Left renal cortex interstitium (tissue), 4 donors: ENCODE results near the gene DGCR2. TPM values are rescaled to one million over a fixed set of nuclear protein-coding genes. Genes with fewer than 3 reads are reported as not detected.
"Not testable (repeated sequence)": the region's sequence is repeated elsewhere in the genome, so short reads cannot be mapped to it uniquely, and the experiment has no call there.

Experiments used
- DNase-seq, 4 donors: peaks; one replicate each; pipeline ENCODE4 v3.0.0-alpha.2; 2013; ENCODE audit warnings: low read depth in 4 of 4, low spot score in 2 of 4, missing footprints in 1 of 4
- polyA plus RNA-seq, 4 donors: library from polyadenylated mRNA; unstranded; fragments of 120-200 nt; gene quantifications; one replicate each; pipeline ENCODE4 v1.2.1, GENCODE V29; 2013; ENCODE audit not compliant: insufficient read length in 4 of 4

The DGCR2 gene
- polyA plus RNA-seq, 4 donors, result 70.7 to 96.4 (median 79.8) TPM

DNA sequence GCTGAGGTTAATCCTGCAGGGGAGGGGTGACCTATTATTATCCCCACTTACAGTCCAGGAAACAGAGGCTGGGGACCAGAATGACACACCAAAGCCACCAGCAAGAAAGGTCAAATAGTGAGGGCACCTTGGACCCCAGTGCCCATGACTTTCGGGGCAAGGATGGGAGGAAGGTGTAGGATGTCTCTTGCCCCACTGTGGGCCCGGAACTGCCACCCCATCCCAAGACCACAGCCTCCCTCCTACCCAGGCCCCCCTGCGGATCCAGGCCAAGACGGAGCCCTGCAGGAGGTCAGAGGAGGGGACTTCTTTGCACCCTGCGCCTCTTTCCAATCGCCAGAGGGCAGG, 87.1 kb downstream of the DGCR2 start:
- DNase-seq, result not testable (repeated sequence)

DNA sequence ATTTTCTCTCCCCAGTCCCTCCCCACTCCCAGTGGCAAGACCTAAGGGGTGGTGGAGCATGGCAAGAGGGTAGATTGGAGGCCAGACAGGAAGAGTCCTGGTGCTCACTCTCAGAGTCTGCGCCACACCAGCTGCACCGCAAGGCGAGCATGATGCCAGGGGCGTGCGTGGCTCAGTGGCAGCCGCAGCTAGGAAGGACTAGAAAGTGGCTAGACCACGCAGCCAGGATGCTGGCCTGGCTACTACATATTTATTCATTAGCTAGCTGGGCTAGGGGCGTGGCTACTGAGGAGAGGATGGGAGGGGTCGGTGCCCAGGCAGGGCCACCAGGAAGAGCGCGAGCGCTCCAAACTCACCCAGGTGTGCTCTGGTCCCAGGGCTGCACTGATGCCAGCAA, 87.5 kb downstream of the DGCR2 start:
- DNase-seq, result not testable (repeated sequence)

DNA sequence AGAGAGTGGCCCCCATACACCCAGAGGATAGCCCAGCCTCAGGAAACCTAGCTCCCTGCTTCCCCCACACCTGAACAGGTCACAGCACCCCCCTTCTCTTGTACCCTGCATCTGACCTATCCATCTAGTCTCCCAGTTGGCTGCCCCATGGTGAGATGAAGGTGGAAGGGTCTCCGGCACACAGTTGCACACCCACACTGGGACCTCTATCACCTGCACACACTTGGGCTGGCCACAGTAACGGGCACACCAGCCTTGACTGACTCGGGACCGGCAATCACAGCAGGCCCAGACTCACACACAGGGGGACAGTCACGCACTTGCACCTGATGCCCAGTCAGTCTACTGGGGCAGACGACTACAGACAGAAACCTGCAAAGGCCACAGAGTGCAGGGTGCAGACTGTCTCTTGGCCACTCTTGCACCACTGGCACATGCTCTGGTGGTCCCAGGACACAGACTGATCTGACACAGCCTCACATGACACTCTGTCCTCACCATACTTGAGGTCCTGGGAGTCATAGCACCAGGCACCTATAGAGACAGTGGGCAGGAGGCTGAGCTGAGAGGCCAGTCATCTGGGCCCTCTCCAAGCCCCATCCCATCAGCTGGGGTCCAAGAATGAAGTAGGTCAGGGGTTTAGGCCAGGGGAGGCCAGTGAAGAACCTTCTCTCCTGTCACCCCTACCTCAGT, 88.0 kb downstream of the DGCR2 start:
- DNase-seq, result not testable (repeated sequence)

DNA sequence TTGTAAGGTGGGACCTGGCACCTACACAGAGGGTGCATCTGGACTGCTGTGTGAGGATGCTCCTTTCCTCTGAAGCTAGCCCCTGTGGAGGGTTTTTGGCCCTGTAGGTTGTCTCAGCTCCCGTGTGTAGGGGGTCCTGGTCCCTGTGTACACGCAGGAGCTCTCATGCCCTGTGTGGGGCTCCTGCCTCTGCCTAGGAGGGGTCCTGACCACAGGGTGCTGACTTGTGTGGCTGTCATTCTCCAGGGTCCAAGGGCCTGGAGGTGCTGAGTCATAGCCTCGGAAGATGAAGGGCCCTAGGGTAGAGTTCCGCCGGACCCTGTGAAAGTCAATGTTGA, 88.7 kb downstream of the DGCR2 start:
- DNase-seq, result not testable (repeated sequence)

DNA sequence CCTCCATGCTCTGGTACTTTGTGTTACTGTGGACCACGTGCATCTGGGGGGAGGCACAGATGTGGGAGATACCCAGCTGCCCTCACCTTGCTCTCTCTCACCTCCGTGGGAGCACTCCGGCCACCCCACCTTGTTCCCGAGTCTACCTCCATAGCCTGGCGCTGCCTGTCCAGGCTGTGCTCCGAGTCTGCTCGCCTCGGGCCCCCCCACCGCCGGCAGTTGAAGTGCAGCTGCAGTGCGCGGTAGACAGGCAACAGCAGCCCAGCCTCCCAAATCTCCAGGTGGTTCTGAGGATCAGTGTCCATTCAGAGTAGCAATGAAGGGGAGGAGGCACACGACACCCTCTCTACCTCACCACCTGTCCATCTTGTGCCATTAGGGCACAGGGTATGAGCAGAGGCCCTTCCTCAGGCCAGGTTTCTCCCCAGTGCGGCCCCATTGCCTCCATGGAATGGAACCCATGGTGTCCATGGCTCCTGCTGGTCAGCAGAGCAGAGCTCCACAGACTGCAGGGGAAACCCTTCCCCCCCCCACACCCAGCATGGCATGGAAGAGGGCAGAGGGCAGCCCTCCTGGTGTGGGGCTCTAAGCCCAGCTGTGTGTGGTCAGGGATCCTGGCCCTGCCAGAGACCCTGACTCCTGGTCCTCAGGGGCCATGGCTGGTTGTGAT, 89.2 kb downstream of the DGCR2 start:
- DNase-seq, result not testable (repeated sequence)

DNA sequence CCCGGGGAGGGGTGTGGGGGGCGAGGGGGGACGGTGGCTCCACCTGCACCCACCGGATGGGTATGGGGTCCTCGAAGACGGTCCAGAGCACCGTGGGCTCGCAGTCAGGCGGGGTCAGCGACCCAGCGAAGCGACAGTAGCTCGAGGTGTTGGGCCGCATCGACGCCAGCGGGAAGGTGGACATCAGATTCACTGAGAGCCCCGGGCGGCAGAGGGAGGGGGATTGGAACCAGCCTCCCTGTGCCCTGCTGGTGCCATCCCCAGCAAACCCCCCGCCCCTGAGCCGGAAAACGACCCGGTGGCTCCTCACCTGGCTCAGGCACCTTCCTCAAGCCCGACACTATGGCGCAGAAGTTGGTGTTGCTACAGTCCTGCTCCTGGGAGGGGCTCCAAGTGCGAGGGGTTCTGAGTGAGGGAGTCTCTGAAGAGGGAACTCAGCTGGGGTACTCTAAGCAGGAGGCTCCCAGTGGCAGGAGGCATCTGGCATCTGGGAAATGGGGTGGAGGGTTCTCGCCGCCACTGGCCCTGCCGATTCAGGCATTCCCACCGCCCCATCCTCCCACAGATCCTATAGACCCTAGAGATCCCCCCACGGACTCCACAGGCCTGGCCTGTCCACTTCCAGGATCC, 89.9 kb downstream of the DGCR2 start:
- DNase-seq, result not testable (repeated sequence)

DNA sequence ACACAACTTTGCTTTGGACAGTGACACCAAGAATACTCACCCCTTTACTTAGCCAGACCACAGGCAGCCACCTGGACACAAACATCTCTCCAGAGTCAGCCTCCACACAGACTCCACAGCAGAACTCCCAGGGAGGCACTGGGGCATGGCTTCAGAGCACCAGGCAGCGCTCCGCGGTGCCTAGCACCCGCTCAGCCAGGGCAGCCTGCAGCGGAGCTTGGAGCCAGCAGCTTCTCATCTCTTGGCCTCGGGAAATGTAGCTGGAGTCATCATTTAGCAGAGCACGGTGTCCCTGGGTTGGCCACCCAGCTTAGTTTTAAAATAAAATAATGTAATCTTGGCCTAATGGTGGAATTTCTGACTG, 91.3 kb downstream of the DGCR2 start:
- DNase-seq, result not testable (repeated sequence)

DNA sequence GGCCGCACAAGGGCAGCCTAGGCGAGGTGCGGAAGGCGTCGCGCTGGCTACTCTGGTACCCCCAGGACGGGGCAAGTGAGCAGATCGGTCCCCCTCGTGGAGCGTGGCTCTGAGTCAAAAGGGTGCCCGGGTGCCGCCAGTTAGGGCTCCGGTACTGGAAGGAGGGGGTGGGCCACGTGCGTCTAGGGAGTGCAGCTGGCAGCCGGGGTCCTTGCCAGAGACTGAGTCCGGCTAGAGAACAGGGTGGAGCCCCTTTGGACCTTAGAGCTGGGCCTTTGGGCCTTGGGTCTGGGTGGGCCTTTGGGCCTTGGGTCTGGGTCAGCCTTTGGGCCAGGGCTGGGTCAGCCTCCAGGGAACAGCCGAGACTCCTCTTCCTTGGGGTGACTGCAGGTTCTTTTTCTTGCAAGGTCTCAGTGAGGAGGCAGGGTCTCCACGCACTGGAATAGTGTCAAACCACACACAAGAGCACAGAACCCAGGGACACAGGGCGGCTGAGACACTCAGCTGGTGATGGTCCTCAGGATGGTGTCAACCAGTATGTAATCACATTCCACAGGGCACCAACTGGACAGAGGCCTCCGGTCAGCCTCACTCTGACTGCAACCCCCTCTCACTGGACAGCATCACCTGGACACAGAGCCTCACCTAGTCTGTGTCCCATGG, 91.9 kb downstream of the DGCR2 start:
- not testable (repeated sequence) for DNase-seq

DNA sequence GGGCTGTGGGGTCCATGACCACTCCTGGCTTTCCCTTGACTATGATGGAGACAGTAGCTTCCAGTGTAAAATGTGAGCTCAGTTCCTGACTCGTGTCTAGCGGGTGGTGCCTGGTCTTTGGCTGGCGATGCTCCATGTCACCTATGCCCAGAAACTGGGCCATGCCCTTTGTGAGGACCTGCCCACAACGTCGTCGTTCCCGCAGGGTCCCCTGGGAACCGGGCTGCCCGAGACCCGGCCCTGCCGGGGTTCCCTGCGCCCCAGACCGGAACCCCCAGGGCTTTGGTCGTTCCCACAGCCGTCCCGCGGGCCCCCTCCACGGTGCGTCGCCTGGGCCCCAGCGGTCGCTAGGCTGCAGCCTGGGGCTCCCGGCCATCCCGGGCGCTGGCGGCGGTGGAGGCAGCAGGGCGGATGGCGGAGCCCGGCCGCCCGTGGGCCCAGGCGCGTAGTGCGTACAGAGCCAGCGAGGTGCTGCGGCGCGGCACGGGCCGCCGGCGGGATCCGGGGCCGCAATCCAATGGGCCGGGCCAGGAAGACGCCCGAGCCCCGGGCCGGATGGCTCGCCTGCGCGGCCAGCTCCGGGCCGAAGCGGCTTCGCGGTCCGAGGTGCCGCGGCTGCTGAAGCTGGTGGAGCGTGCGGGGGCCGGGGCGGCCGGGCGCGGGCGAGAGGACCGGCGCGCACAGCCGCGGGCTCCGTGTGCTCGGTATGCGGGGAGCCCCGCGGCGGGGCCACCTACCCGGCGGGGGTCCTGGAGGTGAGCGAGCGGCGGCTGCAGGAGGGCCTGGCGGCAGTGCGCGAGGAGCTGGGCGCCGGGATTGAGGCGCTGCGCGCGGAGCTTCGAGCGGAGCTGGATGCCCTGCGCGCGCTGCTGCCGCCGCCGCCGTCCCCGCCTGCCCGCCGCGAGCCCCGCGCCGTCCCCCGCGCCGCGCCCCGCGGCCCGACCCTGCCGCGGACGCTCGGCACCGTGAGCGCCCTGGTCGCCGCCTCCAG, 92.8 kb downstream of the DGCR2 start:
- DNase-seq, result not testable (repeated sequence)

DNA sequence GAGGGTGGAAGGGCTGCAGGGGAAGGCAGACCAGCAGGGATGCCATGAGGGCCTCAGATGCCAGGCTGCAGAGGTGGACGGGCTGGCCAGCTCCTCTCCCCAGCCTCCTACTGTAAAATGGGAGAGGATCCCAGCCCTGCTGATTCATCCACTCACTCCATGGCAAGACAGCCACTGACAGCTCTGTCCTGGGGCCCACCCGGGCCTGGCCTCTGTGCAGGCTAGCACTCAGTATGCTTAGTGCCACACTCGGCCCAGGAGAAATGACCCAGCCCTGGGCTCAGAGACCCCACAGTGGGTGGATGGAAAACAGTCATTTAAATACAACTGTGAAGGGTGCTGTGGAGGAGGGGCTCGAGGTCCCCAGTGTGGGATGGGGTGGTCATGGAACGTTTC, 94.2 kb downstream of the DGCR2 start:
- not testable (repeated sequence) for DNase-seq

DNA sequence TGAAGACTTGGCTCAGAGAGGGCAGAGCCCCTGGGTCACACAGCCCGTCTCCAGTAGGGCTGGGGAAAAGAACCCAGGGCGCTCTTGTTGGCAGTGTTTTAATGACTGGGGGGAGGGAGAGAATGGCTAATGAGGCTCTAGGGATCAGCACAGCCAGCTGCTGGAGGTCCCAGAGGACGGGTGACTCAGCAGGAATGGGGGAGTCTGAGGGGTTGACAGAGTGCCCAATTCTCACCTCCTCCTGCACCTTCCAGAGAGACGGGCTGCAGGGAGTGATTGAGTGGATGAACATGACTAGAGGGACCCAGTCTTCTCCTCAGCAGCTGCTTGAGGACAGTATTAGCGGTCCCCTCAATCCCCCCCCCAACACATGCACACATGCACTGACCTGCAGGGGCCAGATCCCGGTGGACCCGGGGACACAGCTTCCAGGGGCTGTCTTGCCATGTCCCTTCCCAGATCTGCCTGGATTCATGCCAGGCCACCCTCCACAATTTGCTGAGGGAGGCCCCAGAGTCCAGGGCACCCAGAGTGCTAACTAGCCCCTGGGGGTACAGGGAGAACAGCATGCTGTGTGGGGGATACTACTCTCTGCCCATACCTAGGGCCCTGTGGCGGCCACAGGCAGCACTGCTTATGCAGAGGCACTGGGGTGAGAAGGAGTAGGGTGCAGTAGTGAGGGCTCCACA, 94.7 kb downstream of the DGCR2 start:
- DNase-seq, result not testable (repeated sequence)

DNA sequence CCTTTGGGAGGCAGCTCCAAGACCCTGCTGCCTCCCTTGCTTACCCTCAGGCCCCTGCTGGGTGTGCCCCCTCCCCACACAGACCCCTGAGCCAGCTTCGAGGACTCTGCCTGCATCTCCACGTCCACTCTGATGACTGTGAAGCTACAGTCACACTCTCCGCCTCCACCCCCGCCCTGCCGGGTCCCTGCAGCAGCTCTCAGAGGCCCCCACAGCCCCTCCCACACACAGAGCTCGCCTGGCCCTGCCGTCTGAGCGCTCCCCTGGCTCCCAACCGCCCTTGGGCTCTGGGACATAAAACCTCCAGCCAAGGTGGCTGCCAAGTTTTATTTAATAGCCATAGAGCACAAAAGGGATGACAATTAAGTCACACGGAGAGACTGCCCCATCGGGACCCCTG, 96.1 kb downstream of the DGCR2 start:
- DNase-seq, result not testable (repeated sequence)

DNA sequence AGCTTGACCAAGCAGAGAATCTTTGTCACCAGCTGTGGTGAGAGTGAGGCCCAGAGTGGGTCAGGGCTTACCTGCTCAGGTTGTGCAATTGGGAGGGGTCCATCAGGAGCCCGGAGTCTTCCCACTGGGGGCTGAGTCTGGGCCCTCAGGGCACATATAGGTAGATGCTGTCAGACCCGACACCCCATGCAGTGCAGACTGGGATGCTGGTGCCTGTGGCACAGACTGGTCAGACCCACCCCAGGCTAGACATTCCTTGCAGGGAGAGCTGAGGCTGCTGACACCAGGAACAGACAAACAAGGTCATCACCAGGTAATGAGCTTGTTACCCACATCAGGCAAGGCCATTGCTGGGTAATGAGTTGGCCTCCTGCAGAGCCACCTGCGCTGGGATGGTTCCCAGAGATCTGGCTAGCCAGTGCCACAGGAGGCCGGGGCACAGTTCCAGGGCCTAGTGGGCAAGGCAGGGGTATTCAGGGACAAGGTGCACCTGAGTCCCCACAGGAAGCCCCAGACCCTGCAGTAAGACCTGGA, 97.2 kb downstream of the DGCR2 start:
- DNase-seq, result not testable (repeated sequence)

DNA sequence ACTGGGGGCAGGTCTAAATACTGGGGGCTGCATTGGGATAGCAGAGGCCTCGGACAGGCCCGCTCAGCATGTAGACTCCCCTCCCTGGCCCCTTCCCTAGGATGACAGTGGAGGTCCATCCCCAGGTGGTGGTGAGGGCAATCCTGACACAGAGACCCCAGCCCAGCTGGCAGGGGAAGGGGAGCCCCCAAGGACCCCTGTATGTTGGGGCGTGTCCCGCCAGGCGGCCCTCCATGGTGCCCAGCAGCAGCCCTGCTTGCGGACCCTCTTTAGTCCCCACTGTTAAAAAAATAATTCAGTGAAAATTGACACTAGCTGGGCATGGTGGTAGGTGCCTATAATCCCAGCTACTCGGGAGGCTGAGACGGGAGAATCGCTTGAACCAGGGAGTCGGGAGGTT, 98.3 kb downstream of the DGCR2 start:
- DNase-seq, result not testable (repeated sequence)

DNA sequence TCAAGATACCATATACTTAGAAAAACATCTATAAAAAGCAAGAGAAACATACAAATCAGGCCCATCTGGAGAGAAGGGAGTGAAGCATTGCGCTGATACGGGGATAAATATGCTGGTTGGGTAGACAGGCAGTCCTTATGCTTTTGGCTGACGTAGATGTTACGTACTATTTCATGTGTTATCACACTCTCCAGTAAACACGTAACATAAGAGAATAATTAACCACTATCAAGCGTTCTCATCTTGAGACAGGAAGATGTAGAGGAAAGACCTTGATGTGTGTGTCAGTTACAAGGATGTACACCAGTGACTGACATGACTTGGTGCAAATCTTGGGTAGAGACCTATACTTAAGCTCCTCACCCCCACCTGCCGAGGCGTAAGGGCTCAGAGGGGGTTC, 99.5 kb downstream of the DGCR2 start:
- no peak for DNase-seq

DNA sequence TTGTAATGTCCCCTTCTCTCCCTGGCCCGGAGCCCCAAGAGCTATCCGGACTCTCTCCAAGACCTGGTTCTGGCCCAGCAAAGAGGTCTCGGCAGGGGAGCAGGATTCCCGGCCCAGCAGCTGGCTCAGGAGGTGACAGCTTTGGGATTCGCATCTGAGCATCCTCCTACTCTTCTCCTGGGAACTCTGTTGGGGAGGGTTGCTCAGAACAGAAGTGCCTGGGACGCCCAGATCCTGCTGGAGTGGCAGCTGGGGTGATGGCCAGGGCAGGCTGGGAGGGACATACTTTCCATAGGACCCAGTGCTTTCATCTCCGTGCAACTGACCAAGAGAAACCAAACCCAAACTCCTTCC, 102.6 kb downstream of the DGCR2 start:
- DNase-seq, result no peak

DNA sequence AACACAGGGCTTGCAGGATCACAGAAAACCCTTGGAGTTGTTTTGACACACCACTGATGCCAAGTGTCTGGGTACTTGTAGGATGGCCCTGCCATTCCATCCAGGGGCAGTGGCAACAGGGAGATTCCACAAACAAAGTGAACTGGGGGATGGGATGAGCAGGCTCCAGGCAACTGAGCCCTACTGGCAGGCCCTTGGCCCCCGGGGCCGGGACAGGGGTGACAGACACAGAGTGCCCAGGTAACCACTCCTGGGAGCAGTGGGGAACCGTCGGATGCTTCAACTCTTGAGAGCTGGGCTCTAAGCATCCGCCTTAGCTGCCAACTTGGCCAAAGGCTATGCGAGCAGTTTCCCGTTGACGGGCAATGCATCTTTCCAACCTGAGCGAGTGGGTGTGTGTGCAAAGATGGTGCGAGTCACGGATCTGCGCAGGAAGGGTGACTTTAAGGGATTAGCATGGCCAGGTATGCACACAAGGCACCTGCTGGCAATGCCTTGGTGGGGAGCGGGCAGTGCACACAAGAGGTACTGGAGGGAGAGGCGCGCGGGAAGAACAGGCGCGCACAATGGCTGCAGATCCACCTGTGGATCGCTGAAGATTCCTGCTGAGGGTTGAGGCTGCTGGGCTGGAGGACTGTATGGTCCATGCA, 103.1 kb downstream of the DGCR2 start:
- no peak for DNase-seq

DNA sequence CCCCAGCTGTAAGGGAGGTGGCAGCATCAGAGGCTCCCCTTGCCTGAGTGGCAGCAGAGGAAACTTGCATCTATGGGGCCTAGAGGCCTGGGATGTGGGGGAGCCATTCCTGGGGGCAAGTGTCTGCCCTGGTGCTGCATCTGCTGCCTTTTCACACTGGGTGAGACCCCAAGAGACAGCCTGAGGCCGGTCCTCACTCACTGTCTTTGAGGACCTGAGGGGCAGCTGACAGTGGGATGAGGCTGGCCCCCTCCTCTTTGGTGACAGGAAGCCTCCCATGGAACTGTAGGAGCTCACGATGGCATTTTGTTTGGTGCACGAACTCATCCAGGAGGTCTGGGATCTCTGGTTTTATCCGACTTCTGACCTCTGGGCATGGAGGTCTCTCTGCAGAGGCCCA, 104.0 kb downstream of the DGCR2 start:
- DNase-seq, result no peak
